GM18526 (cell line): Measurements from ENCODE around the gene METTL9.

Source experiments
- POLR2A ChIP-seq: IDR thresholded peaks from 3 replicates; pipeline ENCODE4 v1.6.1; 2011; ENCODE audit not compliant: insufficient read length; ENCODE audit errors: extremely low read depth

Gene METTL9

DNA sequence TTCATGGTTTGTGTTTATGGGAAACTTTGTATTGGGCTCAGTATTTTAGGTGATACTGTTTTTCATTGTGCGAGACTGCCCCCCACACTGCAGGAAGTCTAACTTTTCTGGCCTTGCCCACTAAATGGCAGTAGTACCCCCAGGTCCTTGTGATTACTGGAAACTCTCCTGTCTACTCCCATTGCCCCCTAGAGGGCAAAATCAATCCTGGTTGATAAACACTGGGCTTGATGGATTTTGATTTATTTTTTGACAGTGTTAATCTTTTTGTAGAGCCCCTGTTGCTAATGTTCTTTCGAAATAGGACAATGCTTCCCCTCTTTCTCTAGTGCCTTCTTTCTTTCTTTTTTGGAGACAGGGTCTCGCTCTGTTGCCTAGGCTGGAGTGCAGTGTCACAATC, 15.5 kb downstream of the METTL9 start:
- no peak for TF ChIP-seq POLR2A

- TF ChIP-seq POLR2A = no peak
Observed at GRCh38 chr16:21617607-21618006, 18.2 kb downstream of the METTL9 start.

GRCh38 chr16:21618281-21618680, 18.9 kb downstream of the METTL9 start:
- no peak for TF ChIP-seq POLR2A

GRCh38 chr16:21619765-21620425, 20.5 kb downstream of the METTL9 start:
- no peak for TF ChIP-seq POLR2A

GRCh38 chr16:21620592-21620991, 21.2 kb downstream of the METTL9 start:
- no peak for TF ChIP-seq POLR2A

DNA sequence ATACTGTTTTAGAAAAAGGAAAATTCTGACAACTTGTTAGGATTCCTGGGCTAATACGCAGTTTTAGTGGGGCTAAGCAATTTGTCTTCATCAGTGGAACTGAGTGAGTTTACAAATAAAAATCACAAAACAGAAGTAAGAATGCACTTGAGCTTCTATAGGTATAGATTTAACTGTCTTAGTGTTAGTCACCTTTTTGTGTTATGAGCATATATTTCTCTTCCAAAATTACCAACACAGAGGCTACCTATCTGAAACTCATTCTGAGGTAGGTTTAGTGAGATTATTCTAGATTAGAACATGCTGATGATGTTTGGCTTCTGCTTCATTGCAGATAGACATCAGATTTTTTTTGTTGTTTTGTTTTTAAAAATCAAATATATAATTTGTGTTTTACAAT, 23.2 kb downstream of the METTL9 start:
- no peak for TF ChIP-seq POLR2A

DNA sequence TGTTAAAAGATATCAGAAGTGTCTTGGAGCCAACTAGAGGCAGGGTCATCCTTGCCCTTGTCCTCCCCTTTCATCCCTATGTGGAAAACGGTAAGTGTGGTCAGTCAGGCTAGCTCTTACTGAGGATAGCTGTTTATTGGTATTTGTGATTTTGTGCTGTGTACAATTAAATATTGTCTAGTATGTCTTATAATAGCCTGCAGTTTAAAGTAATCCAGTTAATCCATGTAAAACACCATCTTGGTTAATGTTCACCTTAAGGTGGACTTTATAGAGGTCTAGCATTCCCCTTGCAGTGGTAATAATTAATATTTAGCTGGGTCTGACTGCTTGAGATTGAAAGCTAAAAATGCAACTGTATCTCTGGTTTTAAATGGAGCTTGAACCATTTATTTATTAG, 25.6 kb downstream of the METTL9 start:
- no peak for TF ChIP-seq POLR2A

DNA sequence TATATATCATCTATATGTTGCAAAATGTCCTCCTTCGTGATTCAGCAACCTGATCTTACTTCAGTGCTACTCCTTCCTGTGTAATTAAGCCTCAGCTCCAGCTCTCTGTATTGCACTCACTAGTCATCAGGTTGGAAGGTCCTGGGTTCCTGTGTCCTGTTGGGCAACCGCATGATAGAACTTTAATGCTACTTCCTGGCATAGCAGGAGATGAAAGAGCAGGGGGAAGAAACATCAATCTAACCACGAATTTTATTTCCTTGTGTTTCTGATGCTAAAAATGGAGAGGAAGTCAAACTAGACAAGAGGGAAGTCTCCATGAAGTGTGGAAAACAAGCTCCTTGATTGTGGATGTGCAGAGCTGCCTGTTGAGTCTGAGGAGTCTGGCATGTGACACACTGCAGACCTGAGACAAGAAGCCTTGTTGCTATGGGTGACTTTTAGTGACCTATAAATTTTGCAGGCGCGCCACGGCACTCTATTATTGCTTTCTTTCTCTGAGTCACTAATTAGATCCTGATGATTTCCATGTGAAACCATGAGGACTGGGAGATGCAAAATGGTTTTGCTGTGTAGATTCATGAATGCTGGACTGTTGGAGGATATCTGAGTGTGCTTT, 27.4 kb downstream of the METTL9 start:
- no peak for TF ChIP-seq POLR2A

GRCh38 chr16:21628121-21628726, 28.8 kb downstream of the METTL9 start:
- no peak for TF ChIP-seq POLR2A

DNA sequence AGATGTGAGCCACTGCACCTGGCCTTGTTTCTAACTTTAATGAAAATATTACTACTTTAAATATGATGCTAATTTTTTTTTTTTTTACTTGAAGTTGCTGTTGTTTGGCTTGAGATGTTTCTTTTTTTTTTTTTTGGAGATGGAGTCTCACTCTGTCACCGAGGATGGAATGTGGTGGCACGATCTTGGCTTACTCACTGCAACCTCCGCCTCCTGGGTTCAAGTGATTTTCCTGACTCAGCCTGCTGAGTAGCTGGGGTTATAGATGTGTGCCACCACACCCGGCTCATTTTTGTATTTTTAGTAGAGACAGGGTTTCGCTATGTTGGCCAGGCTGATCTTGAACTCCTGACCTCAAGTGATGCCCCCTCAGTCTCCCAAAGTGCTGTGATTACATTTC, 29.4 kb downstream of the METTL9 start:
- TF ChIP-seq POLR2A = no peak

DNA sequence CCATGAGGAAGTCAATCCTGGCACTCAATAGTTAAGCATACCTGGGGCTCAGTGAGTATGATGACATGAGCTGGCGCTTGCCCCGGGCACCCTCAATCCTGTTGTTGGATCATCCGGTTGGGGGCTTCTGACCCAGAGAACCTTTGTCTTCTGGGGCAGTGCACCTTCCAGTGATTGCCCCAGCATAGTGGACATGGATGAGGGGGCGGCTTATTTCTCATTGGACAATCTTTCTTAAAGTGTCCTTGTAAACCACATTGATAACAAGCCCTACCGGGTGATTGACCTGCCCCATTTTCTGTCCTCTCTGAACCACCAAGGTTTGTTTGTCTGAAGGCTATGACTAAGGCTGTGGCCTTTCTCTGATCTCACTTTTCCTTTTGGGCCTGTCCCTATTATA, 34.8 kb downstream of the METTL9 start:
- TF ChIP-seq POLR2A = no peak

DNA sequence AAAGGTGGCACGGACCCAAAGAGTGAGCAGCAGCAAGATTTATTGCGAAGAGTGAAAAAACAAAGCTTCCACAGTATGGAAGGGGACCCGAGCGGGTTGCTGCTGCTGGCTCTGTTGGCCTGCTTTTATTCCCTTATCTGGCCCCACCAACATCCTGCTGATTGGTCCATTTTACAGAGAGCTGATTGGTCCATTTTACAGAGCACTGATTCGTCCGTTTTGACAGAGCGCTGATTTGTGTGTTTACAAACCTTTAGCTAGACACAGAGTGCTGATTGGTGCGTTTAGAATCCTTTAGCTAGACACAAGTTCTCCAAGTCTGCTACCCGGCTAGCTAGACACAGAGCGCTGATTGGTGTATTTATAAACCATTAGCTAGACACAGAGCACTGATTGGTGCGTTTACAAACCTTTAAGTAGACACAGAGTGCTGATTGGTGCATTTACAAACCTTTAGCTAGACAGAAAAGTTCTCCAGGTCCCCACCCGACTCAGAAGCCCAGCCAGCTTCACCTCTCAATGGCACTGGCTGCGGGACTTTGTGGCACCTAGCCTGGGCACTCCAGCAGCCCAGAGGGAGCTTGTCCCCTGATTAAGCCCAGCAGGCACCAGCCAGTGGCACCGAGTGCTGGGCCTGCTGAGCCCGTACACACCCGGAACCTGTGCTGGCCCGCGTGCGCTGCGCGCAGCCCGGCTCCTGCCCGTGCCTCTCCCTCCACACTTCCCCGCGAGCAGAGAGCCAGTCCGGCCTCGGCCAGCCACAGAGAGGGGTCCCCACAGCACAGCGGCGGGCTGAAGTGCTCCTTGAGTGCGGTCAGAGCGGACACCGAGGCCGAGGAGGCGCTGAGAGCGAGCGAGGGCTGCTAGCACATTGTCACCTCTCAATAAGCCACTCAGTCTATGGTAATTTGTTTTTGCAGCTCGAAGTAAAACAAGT, 37.9 kb downstream of the METTL9 start:
- no peak for TF ChIP-seq POLR2A

- no peak for TF ChIP-seq POLR2A
Observed at GRCh38 chr16:21638573-21638975, 39.2 kb downstream of the METTL9 start.

DNA sequence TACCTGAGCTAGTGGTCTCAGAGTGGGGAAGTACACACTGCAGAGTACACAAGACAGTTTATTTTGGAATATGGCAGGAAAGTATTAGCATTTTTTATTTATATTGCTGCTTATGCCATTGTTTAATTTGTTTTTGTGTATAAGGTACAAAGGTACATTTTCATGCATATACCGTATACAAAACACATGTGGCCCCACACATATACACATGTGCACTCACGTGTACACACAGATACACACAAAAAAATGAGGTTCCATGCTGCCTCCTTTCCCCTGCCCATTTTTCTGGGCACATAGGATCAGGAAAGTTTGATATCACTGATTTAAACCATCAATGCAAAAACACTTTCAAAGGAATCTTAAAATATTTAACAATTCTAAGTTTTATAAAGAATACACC, 40.1 kb downstream of the METTL9 start:
- no peak for TF ChIP-seq POLR2A

DNA sequence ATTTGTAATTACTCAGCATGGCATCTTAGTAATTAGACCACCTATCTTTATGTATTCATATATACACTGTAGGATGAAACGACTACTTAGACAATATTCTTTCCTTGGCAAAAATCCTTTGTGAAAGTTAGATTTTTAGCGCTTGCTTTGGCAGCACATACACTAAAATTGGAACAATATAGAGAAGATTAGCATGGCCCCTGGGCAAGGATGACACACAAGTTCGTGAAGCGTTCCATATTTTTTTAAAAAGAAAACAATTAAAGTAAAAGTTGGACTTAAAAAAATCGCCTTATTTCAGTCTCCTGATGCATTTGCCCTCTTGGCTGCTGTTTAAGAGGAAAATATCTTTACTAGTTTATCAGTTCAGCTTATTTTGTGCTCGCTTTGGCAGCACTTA, 42.5 kb downstream of the METTL9 start:
- no peak for TF ChIP-seq POLR2A

DNA sequence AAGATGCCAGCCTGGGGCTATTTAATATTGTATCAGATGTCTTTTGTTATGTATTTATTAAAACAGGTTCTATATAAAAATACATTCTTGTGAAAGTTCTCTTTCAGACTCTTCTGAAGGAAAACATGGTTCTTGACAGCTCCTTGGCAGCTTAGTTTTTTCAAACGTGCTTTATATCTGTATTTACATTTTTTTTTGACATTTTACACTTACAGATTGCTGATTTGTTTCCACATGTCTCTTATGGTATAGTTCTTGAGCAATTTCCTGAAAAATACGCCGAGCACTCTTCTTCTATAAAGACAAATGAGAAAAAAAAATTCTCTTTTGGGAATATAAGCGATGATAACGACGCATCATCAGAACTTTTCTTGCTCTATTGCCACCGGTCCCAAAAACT, 43.5 kb downstream of the METTL9 start:
- TF ChIP-seq POLR2A = no peak
